K562 (cell line): Measurements from ENCODE around the gene PDE6B. TPM values are rescaled to one million over a fixed set of nuclear protein-coding genes. Genes with fewer than 3 reads are reported as not detected.

Experiments used
- ARID1B ChIP-seq: fragments of 450-650 bp; IDR thresholded peaks from 2 replicates; pipeline ENCODE4 v1.6.1; 2016; ENCODE audit warnings: antibody characterized with exemption, mild to moderate bottlenecking, inconsistent platforms
- ATF1 ChIP-seq, 2 experiments: fragments of 450-650 bp in 1 of 2; IDR thresholded peaks; 2 replicates each; pipeline ENCODE4 v1.6.1; 2016; ENCODE audit warnings: missing compliant biosample characterization in 1 of 2, missing genetic modification characterization in 1 of 2
- E2F6 ChIP-seq, 2 experiments: IDR thresholded peaks; 2 replicates each; pipeline ENCODE4 v1.6.1; 2011; ENCODE audit warnings: borderline replicate concordance in 1 of 2, control low read depth in 1 of 2, low read depth in 1 of 2, low read length in 1 of 2, mild to moderate bottlenecking in 1 of 2, mixed read lengths in 1 of 2, moderate library complexity in 1 of 2; ENCODE audit not compliant: insufficient read depth in 1 of 2, insufficient read length in 1 of 2, poor library complexity in 1 of 2, severe bottlenecking in 1 of 2; ENCODE audit errors: extremely low read depth in 1 of 2
- ELF4 ChIP-seq: fragments of 450-650 bp; formaldehyde crosslinking; IDR thresholded peaks from 2 replicates; pipeline ENCODE4 v1.4.0; 2022; ENCODE audit warnings: missing genetic modification characterization
- HLTF ChIP-seq: fragments of 450-650 bp; IDR thresholded peaks from 2 replicates; pipeline ENCODE4 v1.6.1; 2016
- MAX ChIP-seq: sonication (generic); formaldehyde crosslinking; IDR thresholded peaks from 2 replicates; pipeline ENCODE4 v1.9.0; 2022; ENCODE audit warnings: mild to moderate bottlenecking, missing genetic modification reagents
- MLX ChIP-seq, 2 experiments: fragments of 450-650 bp in 1 of 2; sonication (generic) in 1 of 2; formaldehyde crosslinking; conservative IDR thresholded peaks; 2 replicates each; pipeline versions ENCODE4 v1.4.0 to v1.8.1; 2020 to 2022; ENCODE audit warnings: mild to moderate bottlenecking in 1 of 2, missing genetic modification reagents in 1 of 2
- NRF1 ChIP-seq, 2 experiments: fragments of 450-650 bp; IDR thresholded peaks in 1 of 2; conservative IDR thresholded peaks in 1 of 2; 2 replicates each; pipeline ENCODE4 v1.6.1; 2014; ENCODE audit warnings: mild to moderate bottlenecking in 2 of 2
- SMARCC2 ChIP-seq: fragments of 450-650 bp; IDR thresholded peaks from 2 replicates; pipeline ENCODE4 v1.6.1; 2017; ENCODE audit warnings: antibody characterized with exemption, moderate library complexity, mild to moderate bottlenecking, low read depth
- TFAM ChIP-seq: fragments of 250-450 bp; sonication (Bioruptor Pico); conservative IDR thresholded peaks from 2 replicates; pipeline ENCODE4 v1.5.0; 2021; ENCODE audit warnings: mild to moderate bottlenecking, moderate library complexity
- YY1 ChIP-seq, 3 experiments: IDR thresholded peaks; 2 replicates each; pipeline ENCODE4 v1.6.1; 2011; ENCODE audit warnings: low read length in 2 of 3, mild to moderate bottlenecking in 2 of 3, moderate library complexity in 2 of 3, borderline replicate concordance in 1 of 3, control low read depth in 1 of 3, low read depth in 1 of 3; ENCODE audit not compliant: insufficient read depth in 3 of 3, insufficient replicate concordance in 2 of 3, control insufficient read depth in 1 of 3, insufficient read length in 1 of 3; ENCODE audit errors: extremely low read depth in 1 of 3
- ZFX ChIP-seq: sonication (generic); formaldehyde crosslinking; IDR thresholded peaks from 2 replicates; pipeline ENCODE4 v1.8.0; 2022; ENCODE audit warnings: mild to moderate bottlenecking, missing genetic modification reagents, moderate library complexity
- ZNF277 ChIP-seq: fragments of 250-450 bp; sonication (Bioruptor Pico); IDR thresholded peaks from 2 replicates; pipeline ENCODE4 v1.8.0; 2022; ENCODE audit warnings: inconsistent platforms, mild to moderate bottlenecking, moderate library complexity, borderline replicate concordance
- ZNF592 ChIP-seq: fragments of 450-650 bp; IDR thresholded peaks from 2 replicates; pipeline ENCODE4 v1.6.1; 2017; ENCODE audit warnings: antibody characterized with exemption, mild to moderate bottlenecking
- polyA plus RNA-seq, 8 experiments: library from polyadenylated mRNA; depleted of rRNA in 4 of 8; stranded (reverse) in 5 of 8; unstranded in 3 of 8; fragments of >200 nt; fragmentation: Nextera tagmentation in 2 of 8; fragmentation: Illumina TruSeq in 1 of 8; extraction: Ambion mirVana in 2 of 8; extraction: Trizol in 1 of 8; gene quantifications; 2 replicates each; pipeline versions ENCODE4 v1.2.1 to v1.2.3, GENCODE V29; 2011 to 2014; ENCODE audit warnings: inconsistent platforms in 1 of 8, missing spikeins in 1 of 8
- total RNA-seq, 7 experiments: library from RNA; depleted of rRNA in 6 of 7; stranded (reverse); fragments of >200 nt in 6 of 7; fragmentation: Illumina TruSeq in 2 of 7; extraction: Trizol in 2 of 7; gene quantifications; 2 replicates each; pipeline versions ENCODE4 v1.2.1 to v1.2.3, GENCODE V29; 2011 to 2021; ENCODE audit warnings: low replicate concordance in 1 of 7

PDE6B gene
- total and polyA plus RNA-seq, 9 of the 15 experiments (the other 6 are each of a cell fraction or from before 2014, with no cell fraction given) = 0.04 TPM; not detected in 8

- peak; percentile 81 for TF ChIP-seq ZFX (CRISPR knock-in tag)
- peak; percentile 83 for TF ChIP-seq MAX (CRISPR knock-in tag)
- TF ChIP-seq ARID1B = peak; percentile 72
- no peak for TF ChIP-seq ELF4 (CRISPR knock-in tag)
- no peak for TF ChIP-seq ATF1 (CRISPR knock-in tag; IDR thresholded peaks at IDR 0.05)
- peak; percentile 39 for TF ChIP-seq ATF1 (tag; IDR thresholded peaks at IDR 0.05)
- TF ChIP-seq E2F6 (IDR thresholded peaks at IDR 0.05; ENCODE audit: borderline replicate concordance in 1 of 2, extremely low read depth in 1 of 2, insufficient read depth in 1 of 2, insufficient read length in 1 of 2, low read depth in 1 of 2, low read length in 1 of 2, poor library complexity in 1 of 2, severe bottlenecking in 1 of 2) = peak in 1 of 2 experiments; percentile 27
- TF ChIP-seq ZNF592 = peak; percentile 72
- peak; percentile 68 to 74 for TF ChIP-seq NRF1 (conservative IDR thresholded peaks at IDR 0.05 in 1 of 2, IDR thresholded peaks at IDR 0.05 in 1 of 2)
- peak in 1 of 3 experiments; percentile 14 for TF ChIP-seq YY1 (IDR thresholded peaks at IDR 0.05; ENCODE audit: borderline replicate concordance in 1 of 3, control insufficient read depth in 1 of 3, extremely low read depth in 1 of 3, insufficient read depth in 3 of 3, insufficient read length in 1 of 3, insufficient replicate concordance in 2 of 3, low read depth in 1 of 3, low read length in 2 of 3)
- 0 out of 4 replicates have a peak, but pooled peaks of 1 of the 2 experiments have one; percentile 44 for TF ChIP-seq MLX (CRISPR knock-in tag; conservative IDR thresholded peaks at IDR 0.05)
- no peak for TF ChIP-seq ZNF277 (CRISPR knock-in tag)
- no peak for TF ChIP-seq TFAM (CRISPR knock-in tag)
- TF ChIP-seq HLTF = 0 out of 2 replicates have a peak, but pooled peaks have one; percentile 15
- TF ChIP-seq SMARCC2 = peak; percentile 52; the same call in 1 of the 2 replicates
Measured at GRCh38 chr4:687048-687970, 61.9 kb downstream of the PDE6B start (continued).
